Stomach (tissue), 4 donors: ENCODE measurements around the gene TRABD.

Experiments
- EP300 ChIP-seq: sonication (generic); formaldehyde crosslinking; IDR thresholded peaks from one replicate; pipeline ENCODE4 v1.6.1; 2017; ENCODE audit warnings: antibody characterized with exemption
- POLR2A ChIP-seq, 4 donors: fragments of 450-650 bp; IDR thresholded peaks; one replicate each; pipeline ENCODE4 v1.6.1; 2016; ENCODE audit warnings: antibody characterized with exemption in 4 of 4, control low read depth in 2 of 4, mild to moderate bottlenecking in 1 of 4, moderate library complexity in 1 of 4
- POLR2AphosphoS5 ChIP-seq, 3 donors: sonication (generic); formaldehyde crosslinking; IDR thresholded peaks; one replicate each; pipeline ENCODE4 v1.6.1; 2016; ENCODE audit warnings: antibody characterized with exemption in 3 of 3
- TF ChIP-seq, protein P1 (sequence below), 7 experiments: fragments of 450-650 bp in 4 of 7; fragments of 200-600 bp in 3 of 7; sonication (generic) in 3 of 7; IDR thresholded peaks; one replicate each; pipeline ENCODE4 v1.5.1; 2016 to 2019; ENCODE audit warnings: antibody characterized with exemption in 7 of 7, control low read depth in 2 of 7, mild to moderate bottlenecking in 1 of 7

DNA sequence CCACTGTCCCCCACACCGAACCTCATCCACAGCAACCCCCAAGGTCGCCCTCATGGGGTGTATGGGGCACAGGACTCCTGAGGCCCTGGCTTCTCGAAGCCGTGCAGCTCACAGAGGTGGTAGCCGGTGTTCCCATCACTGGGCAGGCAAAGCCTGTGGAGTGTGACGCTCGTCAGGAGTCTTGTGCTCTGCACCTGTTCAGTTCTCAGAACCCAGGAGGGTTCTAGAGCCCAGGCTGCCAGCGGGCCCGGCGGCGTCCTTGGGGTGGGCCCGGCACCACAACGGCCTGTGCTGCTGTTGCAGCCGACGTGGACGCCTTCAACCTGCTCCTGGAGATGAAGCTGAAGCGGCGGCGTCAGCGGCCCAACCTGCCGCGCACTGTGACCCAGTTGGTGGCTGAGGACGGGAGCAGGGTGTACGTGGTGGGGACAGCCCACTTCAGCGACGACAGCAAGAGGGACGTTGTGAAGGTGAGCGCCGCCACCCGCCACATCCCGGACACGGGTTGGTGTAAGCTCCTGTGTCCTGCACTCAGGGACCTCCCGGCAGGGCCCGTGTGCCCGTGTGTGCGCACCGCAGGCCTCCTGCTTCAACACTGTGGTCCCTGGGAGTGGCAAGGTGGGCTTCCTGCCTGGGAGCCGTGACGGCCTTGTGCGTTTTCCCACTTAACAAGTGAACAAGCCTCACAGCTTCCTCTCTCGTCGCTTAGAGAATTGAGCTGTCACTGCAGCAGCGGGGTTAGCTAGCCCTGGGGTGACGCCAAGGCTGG is 8.5 kb downstream of the TRABD start:
- TF ChIP-seq, protein P1, sequence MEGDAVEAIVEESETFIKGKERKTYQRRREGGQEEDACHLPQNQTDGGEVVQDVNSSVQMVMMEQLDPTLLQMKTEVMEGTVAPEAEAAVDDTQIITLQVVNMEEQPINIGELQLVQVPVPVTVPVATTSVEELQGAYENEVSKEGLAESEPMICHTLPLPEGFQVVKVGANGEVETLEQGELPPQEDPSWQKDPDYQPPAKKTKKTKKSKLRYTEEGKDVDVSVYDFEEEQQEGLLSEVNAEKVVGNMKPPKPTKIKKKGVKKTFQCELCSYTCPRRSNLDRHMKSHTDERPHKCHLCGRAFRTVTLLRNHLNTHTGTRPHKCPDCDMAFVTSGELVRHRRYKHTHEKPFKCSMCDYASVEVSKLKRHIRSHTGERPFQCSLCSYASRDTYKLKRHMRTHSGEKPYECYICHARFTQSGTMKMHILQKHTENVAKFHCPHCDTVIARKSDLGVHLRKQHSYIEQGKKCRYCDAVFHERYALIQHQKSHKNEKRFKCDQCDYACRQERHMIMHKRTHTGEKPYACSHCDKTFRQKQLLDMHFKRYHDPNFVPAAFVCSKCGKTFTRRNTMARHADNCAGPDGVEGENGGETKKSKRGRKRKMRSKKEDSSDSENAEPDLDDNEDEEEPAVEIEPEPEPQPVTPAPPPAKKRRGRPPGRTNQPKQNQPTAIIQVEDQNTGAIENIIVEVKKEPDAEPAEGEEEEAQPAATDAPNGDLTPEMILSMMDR (IDR thresholded peaks at IDR 0.05) = no peak
- TF ChIP-seq POLR2AphosphoS5 (IDR thresholded peaks at IDR 0.05) (no peak), POLR2A (IDR thresholded peaks at IDR 0.05) (no peak), EP300 (no peak)
